RKO (cell line): ENCODE measurements around the gene DHCR7.

Experiments
- DNase-seq: peaks from one replicate; pipeline ENCODE4 v3.0.0-alpha.2; 2016; ENCODE audit warnings: low spot score

The DHCR7 gene

GRCh38 chr11:71410363-71410966, 37.7 kb downstream of the DHCR7 start:
- DNase-seq, result peak; percentile 20

GRCh38 chr11:71408826-71409225, 39.4 kb downstream of the DHCR7 start:
- no peak for DNase-seq

- DNase-seq, result no peak
Observed at GRCh38 chr11:71407356-71407755, 40.8 kb downstream of the DHCR7 start.

- no peak for DNase-seq
Observed at GRCh38 chr11:71406681-71407080, 41.5 kb downstream of the DHCR7 start.

- DNase-seq, result no peak
Observed at GRCh38 chr11:71404209-71404608, 44.0 kb downstream of the DHCR7 start.

GRCh38 chr11:71402878-71403277, 45.3 kb downstream of the DHCR7 start:
- no peak for DNase-seq

- DNase-seq, result no peak
Observed at GRCh38 chr11:71400216-71400615, 48.0 kb downstream of the DHCR7 start.

GRCh38 chr11:71399341-71399740, 48.9 kb downstream of the DHCR7 start:
- no peak for DNase-seq

GRCh38 chr11:71397961-71398360, 50.2 kb downstream of the DHCR7 start:
- no peak for DNase-seq

GRCh38 chr11:71397331-71397860, 50.8 kb downstream of the DHCR7 start:
- no peak for DNase-seq

- no peak for DNase-seq
Observed at GRCh38 chr11:71396548-71397123, 51.6 kb downstream of the DHCR7 start.

- DNase-seq, result no peak
Observed at GRCh38 chr11:71395774-71396173, 52.4 kb downstream of the DHCR7 start.

- no peak for DNase-seq
Observed at GRCh38 chr11:71395263-71395560, 53.0 kb downstream of the DHCR7 start.

- no peak for DNase-seq
Observed at GRCh38 chr11:71393283-71393682, 54.9 kb downstream of the DHCR7 start.

GRCh38 chr11:71391796-71392195, 56.4 kb downstream of the DHCR7 start:
- DNase-seq, result no peak

- DNase-seq, result no peak
Observed at GRCh38 chr11:71391352-71391751, 56.8 kb downstream of the DHCR7 start.

GRCh38 chr11:71388637-71389235, 59.5 kb downstream of the DHCR7 start:
- no peak for DNase-seq

- no peak for DNase-seq
Observed at GRCh38 chr11:71387784-71388636, 60.2 kb downstream of the DHCR7 start.

GRCh38 chr11:71387200-71387599, 61.0 kb downstream of the DHCR7 start:
- no peak for DNase-seq

GRCh38 chr11:71386202-71386601, 62.0 kb downstream of the DHCR7 start:
- no peak for DNase-seq

GRCh38 chr11:71385091-71385490, 63.1 kb downstream of the DHCR7 start:
- no peak for DNase-seq

GRCh38 chr11:71384561-71384960, 63.6 kb downstream of the DHCR7 start:
- no peak for DNase-seq
